Activated T-helper 2 cell treated with anti-CD3 and anti-CD28 coated beads, Interferon-gamma antibody, Interleukin-2, Interleukin-4, amounts not matched to agents 10 μg/mL and 5 μg/mL and 100 μg/mL, durations not matched to agents 14 hours and 24 hours and 36 hours (primary cell): ENCODE results near the gene AKR1C8. TPM values are rescaled to one million over a fixed set of nuclear protein-coding genes. Genes with fewer than 3 reads are reported as not detected.
"Not testable (repeated sequence)": the region's sequence is repeated elsewhere in the genome, so short reads cannot be mapped to it uniquely, and the experiment has no call there.

ENCODE experiments used
- DNase-seq: peaks from one replicate; pipeline ENCODE4 v3.0.0; 2021; ENCODE audit warnings: low spot score
- H3K27ac Mint-ChIP-seq: one replicate; pipeline ENCODE4 v1.8.0; 2021; ENCODE audit warnings: mixed read lengths
- H3K27me3 Mint-ChIP-seq: one replicate; pipeline ENCODE4 v1.8.0; 2021; ENCODE audit warnings: low read depth, mixed read lengths
- H3K36me3 Mint-ChIP-seq: one replicate; pipeline ENCODE4 v1.8.0; 2021; ENCODE audit warnings: low read depth, mixed read lengths
- H3K4me1 Mint-ChIP-seq: one replicate; pipeline ENCODE4 v1.8.0; 2021; ENCODE audit warnings: low read depth, mixed read lengths
- H3K4me3 Mint-ChIP-seq: one replicate; pipeline ENCODE4 v1.8.0; 2021; ENCODE audit warnings: low read depth, mild to moderate bottlenecking, moderate library complexity, mixed read lengths
- H3K9me3 Mint-ChIP-seq: one replicate; pipeline ENCODE4 v1.8.0; 2021; ENCODE audit warnings: mixed read lengths
- intact Hi-C: fragments of 100-400 bp; cut with micrococcal nuclease; formaldehyde crosslinking; loops from one replicate; pipeline ENCODE4 v1.15.1; 2023
- total RNA-seq: library from RNA; stranded (reverse); gene quantifications from 2 replicates; pipeline ENCODE4 v1.2.3, GENCODE V29; 2022

AKR1C8 gene
- total RNA-seq, 1 donor from 2014 or later: not detected

DNA sequence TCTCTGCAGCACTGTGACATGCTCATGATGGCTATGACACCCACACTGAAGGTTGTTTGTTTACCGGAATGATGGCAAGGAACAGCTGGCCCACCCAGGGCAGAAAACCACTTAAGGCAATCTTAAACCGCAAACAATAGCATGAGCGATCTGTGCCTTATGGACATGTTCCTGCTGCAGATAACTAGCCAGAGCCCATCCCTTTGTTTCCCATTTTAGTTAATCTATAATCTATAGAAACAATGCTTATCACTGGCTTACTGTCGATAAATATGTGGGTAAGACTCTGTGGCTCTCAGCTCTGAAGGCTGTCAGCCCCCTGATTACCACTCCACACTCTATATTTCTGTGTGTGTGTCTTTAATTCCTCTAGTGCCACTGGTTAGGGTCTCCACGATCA, 65.0 kb downstream of the AKR1C8 start:
- DNase-seq, H3K9me3 Mint-ChIP-seq, H3K4me1 Mint-ChIP-seq, intact Hi-C loops, H3K4me3 Mint-ChIP-seq, H3K27ac Mint-ChIP-seq, H3K36me3 Mint-ChIP-seq, H3K27me3 Mint-ChIP-seq: not testable (repeated sequence)

GRCh38 chr10:5117026-5117425, 67.9 kb downstream of the AKR1C8 start:
- no peak for DNase-seq
- no peaks in the 10 kb centered on the region for H3K36me3 Mint-ChIP-seq
- no peaks in the 10 kb centered on the region for H3K4me1 Mint-ChIP-seq
- H3K27ac Mint-ChIP-seq: no peak overlapping the region
- H3K9me3 Mint-ChIP-seq: peaks cover 7% of the 10 kb centered on the region
- intact Hi-C loops: no loop called here
- H3K27me3 Mint-ChIP-seq: no peaks in the 10 kb centered on the region
- H3K4me3 Mint-ChIP-seq: no peak overlapping the region

DNA sequence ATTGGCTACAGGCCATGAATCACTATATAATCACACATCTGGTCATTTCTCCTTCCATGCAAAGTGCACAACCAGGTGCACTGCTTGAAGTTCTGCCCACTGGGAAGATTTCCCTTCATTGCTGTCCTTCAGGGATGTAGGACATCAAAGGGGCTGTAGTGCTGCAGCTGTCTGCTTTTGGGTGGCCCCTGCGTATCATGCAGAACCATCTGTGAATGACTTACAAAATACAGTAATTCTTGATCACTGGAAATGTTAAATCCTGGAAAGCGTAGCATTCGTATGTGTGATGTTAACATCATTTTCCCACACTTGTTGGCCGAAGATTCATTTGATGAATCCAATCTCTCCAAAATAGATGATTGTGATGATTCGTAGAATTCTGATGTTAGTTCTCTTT, 68.3 kb downstream of the AKR1C8 start:
- H3K4me3 Mint-ChIP-seq: no peak overlapping the region
- no peaks in the 10 kb centered on the region for H3K4me1 Mint-ChIP-seq
- no peaks in the 10 kb centered on the region for H3K36me3 Mint-ChIP-seq
- H3K27me3 Mint-ChIP-seq: no peaks in the 10 kb centered on the region
- peaks cover 7% of the 10 kb centered on the region for H3K9me3 Mint-ChIP-seq
- no peak for DNase-seq
- intact Hi-C loops: no loop called here
- H3K27ac Mint-ChIP-seq: no peak overlapping the region

DNA sequence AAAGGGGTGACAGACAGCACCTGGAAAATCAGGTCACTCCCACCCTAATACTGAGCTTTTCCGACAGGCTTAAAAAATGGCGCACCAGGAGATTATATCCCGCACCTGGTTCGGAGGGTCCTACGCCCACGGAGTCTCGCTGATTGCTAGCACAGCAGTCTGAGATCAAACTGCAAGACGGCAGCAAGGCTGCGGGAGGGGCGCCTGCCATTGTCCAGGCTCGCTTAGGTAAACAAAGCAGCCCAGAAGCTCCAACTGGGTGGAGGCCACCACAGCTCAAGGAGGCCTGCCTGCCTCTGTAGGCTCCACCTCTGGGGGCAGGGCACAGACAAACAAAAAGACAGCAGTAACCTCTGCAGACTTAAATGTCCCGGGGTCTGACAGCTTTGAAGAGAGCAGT, 75.1 kb downstream of the AKR1C8 start:
- H3K27me3 Mint-ChIP-seq, H3K27ac Mint-ChIP-seq, intact Hi-C loops, H3K36me3 Mint-ChIP-seq, H3K4me1 Mint-ChIP-seq, H3K9me3 Mint-ChIP-seq, H3K4me3 Mint-ChIP-seq, DNase-seq: not testable (repeated sequence)

DNA sequence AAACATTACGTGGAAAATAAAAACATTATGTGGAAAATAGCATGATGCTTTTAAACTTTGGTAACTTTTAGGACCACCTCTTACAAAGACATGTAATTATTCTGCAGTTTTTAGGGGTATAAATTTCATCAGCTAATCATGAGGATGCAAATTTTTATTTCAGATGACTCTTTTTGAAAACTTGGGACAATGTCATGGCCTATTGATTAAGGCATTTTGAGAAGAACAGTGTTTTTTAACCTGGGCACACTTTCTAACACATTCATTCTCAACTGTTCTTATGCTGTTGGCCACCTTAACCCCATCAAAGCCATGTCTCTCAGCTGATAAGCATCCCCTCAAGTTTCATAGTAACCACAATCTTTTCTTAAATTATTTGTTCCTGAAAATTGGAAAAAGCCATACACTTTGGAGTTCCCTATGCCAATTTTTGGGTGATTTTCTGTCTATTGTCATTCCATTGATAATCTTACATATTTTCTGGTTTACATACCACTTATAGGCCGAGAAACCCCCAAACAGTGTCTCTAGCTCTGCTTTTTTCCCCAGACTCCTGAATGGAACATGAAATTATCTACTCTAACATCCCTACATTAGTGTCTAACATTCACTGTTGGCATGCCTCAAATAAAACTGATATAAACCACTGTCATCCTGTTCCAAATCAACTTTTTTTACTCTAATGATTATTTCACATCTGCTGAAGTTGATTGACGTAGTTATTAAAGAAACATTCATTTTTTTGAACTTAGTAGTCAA, 76.1 kb downstream of the AKR1C8 start:
- H3K4me3 Mint-ChIP-seq: no peak overlapping the region
- no peaks in the 10 kb centered on the region for H3K4me1 Mint-ChIP-seq
- intact Hi-C loops: no loop called here
- no peaks in the 10 kb centered on the region for H3K27me3 Mint-ChIP-seq
- H3K9me3 Mint-ChIP-seq: no peaks in the 10 kb centered on the region
- no peak for DNase-seq
- H3K36me3 Mint-ChIP-seq: no peaks in the 10 kb centered on the region
- no peak overlapping the region for H3K27ac Mint-ChIP-seq

GRCh38 chr10:5107860-5108526, 77.0 kb downstream of the AKR1C8 start:
- Mint-ChIP-seq H3K27me3 (no peaks in the 10 kb centered on the region), H3K36me3 (no peaks in the 10 kb centered on the region), H3K9me3 (no peaks in the 10 kb centered on the region), H3K27ac (no peak overlapping the region), H3K4me1 (no peaks in the 10 kb centered on the region), H3K4me3 (no peak overlapping the region)
- DNase-seq: no peak
- intact Hi-C loops: no loop called here

- Mint-ChIP-seq H3K4me1 (no peaks in the 10 kb centered on the region), H3K4me3 (no peak overlapping the region), H3K27me3 (no peaks in the 10 kb centered on the region), H3K27ac (no peak overlapping the region), H3K9me3 (no peaks in the 10 kb centered on the region), H3K36me3 (no peaks in the 10 kb centered on the region)
- no peak for DNase-seq
- intact Hi-C loops: no loop called here
Observed at GRCh38 chr10:5106553-5106952, 78.4 kb downstream of the AKR1C8 start.

DNA sequence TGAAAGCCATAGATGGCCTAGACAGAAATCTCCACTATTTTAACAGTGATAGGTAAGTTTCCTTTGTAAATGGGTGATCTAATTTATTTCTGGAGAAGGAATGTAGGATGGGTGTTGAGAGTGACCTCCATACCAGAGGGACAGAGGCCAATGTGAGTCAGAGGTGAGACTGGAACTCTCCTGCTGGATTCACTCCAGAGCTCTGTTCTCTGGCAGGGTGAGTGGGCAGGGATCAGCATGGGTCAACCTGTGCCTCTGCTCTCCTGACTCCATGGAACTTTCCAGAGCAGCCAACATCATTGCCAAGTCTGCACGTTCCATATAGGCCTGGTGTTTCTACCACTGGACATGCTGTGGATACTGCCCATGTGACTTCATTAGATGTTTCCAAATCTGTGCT, 79.3 kb downstream of the AKR1C8 start:
- H3K36me3 Mint-ChIP-seq: no peaks in the 10 kb centered on the region
- no peaks in the 10 kb centered on the region for H3K9me3 Mint-ChIP-seq
- DNase-seq: no peak
- no peak overlapping the region for H3K4me3 Mint-ChIP-seq
- H3K4me1 Mint-ChIP-seq: no peaks in the 10 kb centered on the region
- no peaks in the 10 kb centered on the region for H3K27me3 Mint-ChIP-seq
- intact Hi-C loops: no loop called here
- no peak overlapping the region for H3K27ac Mint-ChIP-seq

Other genes with a start within 250 kb of the AKR1C8 start
- gene AKR1C1, start 221.7 kb downstream of the AKR1C8 start, total RNA-seq: 0.97 and 1.3 TPM in 2 replicates
- gene AKR1C2, start 181.3 kb downstream of the AKR1C8 start, total RNA-seq: not detected in 2 replicates
- 0.34 and 0.53 TPM in 2 replicates for gene AKR1C3, start 90.7 kb downstream of the AKR1C8 start, total RNA-seq
- gene AKR1C4, start 11.7 kb upstream of the AKR1C8 start, total RNA-seq: not detected in 2 replicates
- gene UCN3, start 179.8 kb upstream of the AKR1C8 start, total RNA-seq: not detected in 2 replicates
- not detected in 2 replicates for gene TUBAL3, start 219.7 kb upstream of the AKR1C8 start, total RNA-seq
- 41.3 and 43.3 TPM in 2 replicates for gene NET1, start 227.4 kb upstream of the AKR1C8 start, total RNA-seq